GM20431 (cell line): ENCODE measurements around the gene SLC25A23.
"Not testable (repeated sequence)": the region's sequence is repeated elsewhere in the genome, so short reads cannot be mapped to it uniquely, and the experiment has no call there.

Source experiments
- in situ Hi-C: fragments of 300-500 bp; cut with MseI, MboI; formaldehyde crosslinking; loops from one replicate; pipeline ENCODE4 v1.15.0; 2020; ENCODE audit warnings: low sequenced_read_pairs; ENCODE audit not compliant: unreplicated experiment

Gene SLC25A23

DNA sequence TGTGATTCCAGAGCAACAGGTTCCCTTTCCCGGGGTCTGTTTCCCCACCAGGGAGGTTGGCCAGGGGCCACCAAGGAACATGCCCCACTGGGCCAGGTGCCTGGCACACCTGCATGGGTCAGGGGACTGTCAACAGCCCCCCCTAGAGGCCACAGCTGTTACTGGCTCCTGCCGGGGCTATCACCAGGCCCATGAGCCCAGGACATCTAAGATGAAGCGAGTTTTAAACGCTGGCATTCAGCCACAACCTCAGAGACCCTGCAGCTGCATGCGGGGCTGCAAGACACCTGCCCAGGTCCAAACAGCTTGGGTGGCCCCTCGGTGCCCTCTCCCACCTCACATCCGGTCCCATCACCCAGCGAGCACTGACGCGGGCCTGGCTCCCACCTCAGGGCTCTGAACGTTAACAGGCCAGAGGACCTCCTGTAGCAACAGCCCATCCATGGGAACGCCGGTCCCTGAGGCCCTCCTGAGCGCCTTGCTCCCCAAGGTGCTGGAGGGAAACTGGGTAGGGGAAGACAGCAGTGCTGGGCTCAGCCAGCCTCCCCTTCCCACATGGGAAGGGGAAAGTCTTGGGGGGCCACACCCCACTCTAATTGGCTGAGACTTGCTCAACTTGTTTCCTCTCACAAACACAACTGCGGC lies 47.0 kb downstream of the SLC25A23 start:
- in situ Hi-C loops = no loop called here

DNA sequence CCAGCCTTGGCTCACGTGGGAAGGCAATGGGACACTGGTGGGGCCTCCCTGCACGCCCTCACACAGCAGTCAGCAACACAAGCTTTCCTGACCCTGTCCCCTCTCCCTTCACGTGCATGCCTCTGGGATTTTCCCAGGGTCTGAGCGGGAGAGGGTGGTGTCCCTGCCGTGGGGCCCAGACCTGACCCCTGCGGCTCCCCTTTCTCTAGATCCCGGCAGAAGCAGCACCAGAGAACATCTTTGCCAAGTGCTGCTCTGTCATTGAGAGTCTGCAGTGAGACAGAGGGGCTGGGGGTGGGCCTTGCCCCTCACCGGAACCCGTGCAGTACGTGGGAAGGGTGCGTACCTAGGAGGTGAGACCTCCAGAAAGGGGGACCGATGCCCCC lies 47.5 kb downstream of the SLC25A23 start:
- in situ Hi-C loops = no loop called here

- in situ Hi-C loops = no loop called here
These were observed 50.2 kb downstream of the SLC25A23 start for GRCh38 chr19:6409346-6409745.

DNA sequence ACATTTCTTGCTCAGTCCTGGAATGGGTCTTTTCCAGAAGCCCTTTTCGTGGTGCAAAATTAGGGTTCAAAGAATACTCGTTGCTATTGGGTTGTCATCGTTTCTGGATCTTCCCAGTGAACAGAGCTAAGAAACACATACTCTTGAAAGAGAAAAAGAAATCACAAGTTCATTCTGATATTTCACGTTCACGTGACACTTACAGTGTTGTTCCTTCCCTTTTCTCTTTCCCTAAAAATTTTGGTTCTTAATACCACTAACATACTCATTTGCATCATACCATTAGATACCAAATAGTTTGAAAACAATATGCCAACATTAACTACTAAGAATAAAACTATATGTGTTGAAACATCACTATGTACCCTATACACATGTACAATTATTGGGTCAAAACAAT lies 53.2 kb downstream of the SLC25A23 start:
- in situ Hi-C loops = no loop called here

- in situ Hi-C loops = no loop called here
These were observed 56.6 kb downstream of the SLC25A23 start for GRCh38 chr19:6402837-6403608.

- in situ Hi-C loops = no loop called here
These were observed 57.5 kb downstream of the SLC25A23 start for GRCh38 chr19:6402058-6402457.

DNA sequence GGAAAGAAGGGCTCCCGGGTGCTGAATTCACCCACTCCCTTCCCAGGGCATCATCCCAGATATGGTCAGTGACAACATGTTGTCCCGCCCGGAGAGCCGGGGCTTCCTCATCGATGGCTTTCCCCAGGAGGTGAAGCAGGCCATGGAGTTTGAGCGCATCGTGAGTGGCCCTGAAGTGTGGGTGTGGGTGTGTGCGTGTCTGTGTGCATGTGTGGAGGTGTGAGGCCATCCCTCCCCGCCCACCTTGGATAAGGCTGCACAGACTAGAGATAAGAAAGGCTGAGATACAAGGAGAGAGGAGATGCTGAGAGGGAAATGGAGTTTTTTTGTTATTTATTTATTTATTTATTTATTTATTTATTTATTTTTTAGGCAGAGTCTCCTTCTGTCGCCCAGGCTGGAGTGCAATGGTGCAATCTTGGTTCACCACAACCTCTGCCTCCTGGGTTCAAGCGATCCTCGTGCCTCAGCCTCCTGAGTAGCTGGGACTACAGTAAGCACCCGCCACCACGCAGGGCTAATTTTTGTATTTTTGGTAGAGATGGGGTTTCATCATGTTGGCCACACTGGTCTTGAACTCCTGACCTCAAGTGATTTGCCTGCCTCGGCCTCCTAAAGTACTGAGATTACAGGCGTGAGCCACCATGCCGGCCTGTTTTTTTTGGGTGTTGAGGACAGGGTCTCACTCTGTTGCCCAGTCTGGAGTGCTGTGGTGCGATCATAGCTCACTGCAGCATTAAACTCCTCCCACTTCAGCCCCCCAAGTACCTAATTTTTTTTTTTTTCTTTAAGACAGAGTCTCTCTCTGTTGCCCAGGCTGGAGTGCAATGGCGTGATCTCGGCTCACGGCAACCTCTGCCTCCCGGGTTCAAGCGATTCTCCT lies 59.3 kb downstream of the SLC25A23 start:
- in situ Hi-C loops = not testable (repeated sequence)

DNA sequence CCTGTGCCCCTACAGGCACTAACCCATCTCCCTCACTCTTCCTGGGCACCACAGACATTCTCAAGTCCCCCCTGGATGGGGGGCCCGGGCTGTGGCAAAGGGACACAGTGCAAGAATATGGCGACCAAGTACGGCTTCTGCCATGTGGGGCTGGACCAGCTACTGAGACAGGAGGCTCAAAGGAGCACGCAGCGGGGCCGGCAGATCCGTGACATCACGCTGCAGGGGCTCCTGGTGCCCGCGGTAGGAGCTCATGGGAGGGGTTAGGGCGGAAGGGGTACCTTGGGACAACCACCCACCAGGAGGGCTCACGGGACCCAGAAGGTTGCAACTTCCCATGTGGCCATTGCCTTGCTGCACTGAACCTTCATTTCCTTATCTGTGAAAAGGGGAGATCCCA lies 63.3 kb downstream of the SLC25A23 start:
- in situ Hi-C loops = no loop called here

DNA sequence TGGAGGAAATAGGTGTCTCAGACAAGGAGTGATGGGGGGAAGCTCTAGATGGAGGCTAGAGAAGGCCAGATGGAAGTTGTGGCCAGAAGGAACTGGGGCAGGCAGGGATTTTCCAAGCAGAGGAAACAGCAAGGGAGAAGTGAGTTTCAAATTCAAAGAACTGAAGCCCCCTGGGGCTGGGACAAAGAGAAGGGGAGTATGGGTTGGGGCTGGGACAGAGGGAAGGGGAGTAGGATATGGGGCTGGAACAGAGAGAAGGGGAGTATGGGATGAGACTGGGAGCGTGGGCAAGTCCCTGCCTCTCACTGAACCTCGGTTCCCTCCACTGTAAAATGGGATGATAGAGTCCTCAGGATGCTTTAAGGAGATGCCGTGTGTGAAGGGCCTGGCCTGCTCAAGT lies 64.8 kb downstream of the SLC25A23 start:
- in situ Hi-C loops = no loop called here

- in situ Hi-C loops = no loop called here
These were observed 65.6 kb downstream of the SLC25A23 start for GRCh38 chr19:6393983-6394412.

- in situ Hi-C loops = no loop called here
These were observed 66.3 kb downstream of the SLC25A23 start, which contains the start of gene GTF2F1 for GRCh38 chr19:6393074-6393982. Gene GTF2F1 (minus strand): TSS chr19:6393164. CDS start chr19:6392995, 169 bp downstream.

- in situ Hi-C loops = no loop called here
These were observed 67.1 kb downstream of the SLC25A23 start for GRCh38 chr19:6392221-6393073.
